Upper lobe of left lung (tissue), 4 donors: ENCODE data around the gene ARHGAP26.

Source experiments
- CTCF ChIP-seq, 6 experiments: fragments of 450-650 bp in 4 of 6; fragments of 200-600 bp in 2 of 6; sonication (generic) in 2 of 6; IDR thresholded peaks; one replicate each; pipeline ENCODE4 v1.5.1; 2016 to 2019; ENCODE audit warnings: antibody characterized with exemption in 6 of 6
- POLR2A ChIP-seq, 4 donors: fragments of 450-650 bp; IDR thresholded peaks; one replicate each; pipeline ENCODE4 v1.5.1; 2016 to 2017; ENCODE audit warnings: antibody characterized with exemption in 4 of 4, mild to moderate bottlenecking in 2 of 4

GRCh38 chr5:143106174-143106573, 336.0 kb downstream of the ARHGAP26 start:
- peak in 2 of 6 experiments; percentile 19 to 27 for TF ChIP-seq CTCF (IDR thresholded peaks at IDR 0.05)
- no peak for TF ChIP-seq POLR2A (IDR thresholded peaks at IDR 0.05)
